Measurements from ENCODE around the gene PCDH12. TPM values are rescaled to one million over a fixed set of nuclear protein-coding genes. Genes with fewer than 3 reads are reported as not detected.

Gene PCDH12
- total RNA-seq, 1 experiment from 2014 or later = 0.15 TPM

- TF ChIP-seq CTCF (conservative IDR thresholded peaks at IDR 0.05; ENCODE audit: low read depth, low read length) = no peak
- no peak for TF ChIP-seq EZH2 (IDR thresholded peaks at IDR 0.05; ENCODE audit: low read length, unreplicated experiment)
- no peak for TF ChIP-seq EZH2phosphoT487 (IDR thresholded peaks at IDR 0.05; ENCODE audit: borderline replicate concordance, low read length)
- no peak for ATAC-seq
- Histone ChIP-seq H3K9me2 (replicated peaks; ENCODE audit: low read length) (no peaks in the 10 kb centered on the region), H2AFZ (ENCODE audit: low read length) (peak overlapping the region; percentile 64), H3K79me2 (ENCODE audit: low read length) (no peaks in the 10 kb centered on the region), H4K20me1 (ENCODE audit: low read length) (no peaks in the 10 kb centered on the region), H3K27me3 (ENCODE audit: low read length) (no peaks in the 10 kb centered on the region), H3K4me3 (ENCODE audit: low read length) (no peak overlapping the region), H3K27ac (ENCODE audit: low read length) (no peak overlapping the region), H3K36me3 (ENCODE audit: low read depth, low read length) (no peaks in the 10 kb centered on the region), H3K9ac (ENCODE audit: low read length) (no peak overlapping the region), H3F3A (ENCODE audit: low read length, unreplicated experiment) (no peaks in the 10 kb centered on the region), H3K4me2 (ENCODE audit: low read length) (no peak overlapping the region), H3K9me3 (ENCODE audit: low read length) (no peaks in the 10 kb centered on the region), H3K4me1 (ENCODE audit: insufficient read depth, low read length) (0 out of 2 replicates have a peak, but pooled peaks cover 6% of the 10 kb centered on the region)
- no peak for DNase-seq
- BruUV-seq (replicated peaks) = no TSS peak
- intact Hi-C loops (cut with micrococcal nuclease) = no loop called here
- ChIA-PET POLR2A (ENCODE audit: unreplicated experiment) (no interaction called here), CTCF (interaction anchor here (0.7 to 1.5 kb wide), 6 partner anchors 17 to 626 kb away, joined by 3 to 11 read pairs (median 4); partner anchors contain the start of gene DELE1)
Observed at GRCh38 chr5:141961466-141961865, 3.5 kb upstream of the PCDH12 start.

GRCh38 chr5:141960449-141961323 lies 2.7 kb upstream of the PCDH12 start:
- H3K4me1 ChIP-seq (ENCODE audit: insufficient read depth, low read length) = 0 out of 2 replicates have a peak, but pooled peaks cover 6% of the 10 kb centered on the region
- intact Hi-C loops (cut with micrococcal nuclease) = loop anchor here (1.0 kb wide), 2 partner anchors 71 to 268 kb away; no protein-coding TSS in a partner anchor
- H3K27ac ChIP-seq (ENCODE audit: low read length) = no peak overlapping the region
- H3K4me2 ChIP-seq (ENCODE audit: low read length) = peak overlapping the region; percentile 54; the same call in 1 of the 2 replicates
- H3K9me2 ChIP-seq (replicated peaks; ENCODE audit: low read length) = no peaks in the 10 kb centered on the region
- no peaks in the 10 kb centered on the region for H3F3A ChIP-seq (ENCODE audit: low read length, unreplicated experiment)
- peak overlapping the region; percentile 64 for H2AFZ ChIP-seq (ENCODE audit: low read length)
- no peaks in the 10 kb centered on the region for H3K79me2 ChIP-seq (ENCODE audit: low read length)
- H3K36me3 ChIP-seq (ENCODE audit: low read depth, low read length) = no peaks in the 10 kb centered on the region
- ChIA-PET POLR2A (ENCODE audit: unreplicated experiment) (no interaction called here), CTCF (interaction anchor here (0.5 to 1.5 kb wide), 8 partner anchors 16 to 627 kb away, joined by 3 to 11 read pairs (median 4); partner anchors contain the start of gene DELE1)
- BruUV-seq (replicated peaks) = no TSS peak
- H3K9me3 ChIP-seq (ENCODE audit: low read length) = no peaks in the 10 kb centered on the region
- peak; percentile 78 for DNase-seq
- no peak overlapping the region for H3K9ac ChIP-seq (ENCODE audit: low read length)
- no peaks in the 10 kb centered on the region for H3K27me3 ChIP-seq (ENCODE audit: low read length)
- no peak overlapping the region for H3K4me3 ChIP-seq (ENCODE audit: low read length)
- ATAC-seq = peak; percentile 95
- H4K20me1 ChIP-seq (ENCODE audit: low read length) = no peaks in the 10 kb centered on the region
- TF ChIP-seq EZH2phosphoT487 (IDR thresholded peaks at IDR 0.05; ENCODE audit: borderline replicate concordance, low read length) = no peak
- peak; percentile 77 for TF ChIP-seq CTCF (conservative IDR thresholded peaks at IDR 0.05; ENCODE audit: low read depth, low read length)
- TF ChIP-seq EZH2 (IDR thresholded peaks at IDR 0.05; ENCODE audit: low read length, unreplicated experiment) = no peak
